SW 1271 (cell line): ENCODE data around the gene GNG12.
A peak's percentile ranks its signal among the peaks of the same experiment; 100 is the strongest.

ENCODE experiments used
- DNase-seq, 2 experiments: peaks; one replicate each; lab custom pipeline; 2025; lab: John Stamatoyannopoulos, UW

Gene GNG12

DNA sequence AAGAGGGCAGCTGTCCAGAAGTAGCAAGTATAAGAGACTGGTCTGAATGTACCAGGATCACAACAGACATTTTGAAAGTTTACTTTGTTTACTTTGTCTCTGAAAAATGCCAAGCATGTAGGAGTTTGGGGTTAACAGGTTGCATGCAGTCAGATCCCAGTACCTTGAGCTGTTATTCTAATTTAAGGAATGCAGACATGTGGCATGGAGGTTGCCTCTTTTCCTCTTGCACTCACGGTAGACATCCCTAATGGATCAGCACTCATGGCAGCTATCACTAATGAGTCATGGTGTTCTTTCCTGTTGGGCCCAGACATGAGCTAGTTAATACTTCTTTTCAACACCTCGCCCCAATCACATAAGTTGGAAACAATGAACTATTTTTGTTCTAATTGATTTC, 81.0 kb downstream of the GNG12 start:
- DNase-seq, result no peak

DNA sequence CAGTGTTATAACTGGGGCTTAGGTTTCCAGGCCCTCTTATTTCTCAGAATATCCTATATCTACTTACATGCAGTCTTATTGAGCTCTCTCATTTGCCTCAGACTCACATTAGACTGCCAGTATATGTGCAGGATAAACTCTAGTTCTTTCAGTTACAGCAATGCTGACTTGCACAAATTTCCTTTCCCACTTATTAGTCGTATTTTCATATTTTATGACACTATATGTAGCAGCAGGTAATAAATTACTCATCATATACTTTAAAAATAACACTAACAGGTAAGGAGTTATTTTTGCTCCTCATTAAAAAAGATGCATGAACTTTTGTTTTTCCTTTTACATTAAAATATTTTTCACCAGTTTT, 82.6 kb downstream of the GNG12 start:
- no peak for DNase-seq

DNA sequence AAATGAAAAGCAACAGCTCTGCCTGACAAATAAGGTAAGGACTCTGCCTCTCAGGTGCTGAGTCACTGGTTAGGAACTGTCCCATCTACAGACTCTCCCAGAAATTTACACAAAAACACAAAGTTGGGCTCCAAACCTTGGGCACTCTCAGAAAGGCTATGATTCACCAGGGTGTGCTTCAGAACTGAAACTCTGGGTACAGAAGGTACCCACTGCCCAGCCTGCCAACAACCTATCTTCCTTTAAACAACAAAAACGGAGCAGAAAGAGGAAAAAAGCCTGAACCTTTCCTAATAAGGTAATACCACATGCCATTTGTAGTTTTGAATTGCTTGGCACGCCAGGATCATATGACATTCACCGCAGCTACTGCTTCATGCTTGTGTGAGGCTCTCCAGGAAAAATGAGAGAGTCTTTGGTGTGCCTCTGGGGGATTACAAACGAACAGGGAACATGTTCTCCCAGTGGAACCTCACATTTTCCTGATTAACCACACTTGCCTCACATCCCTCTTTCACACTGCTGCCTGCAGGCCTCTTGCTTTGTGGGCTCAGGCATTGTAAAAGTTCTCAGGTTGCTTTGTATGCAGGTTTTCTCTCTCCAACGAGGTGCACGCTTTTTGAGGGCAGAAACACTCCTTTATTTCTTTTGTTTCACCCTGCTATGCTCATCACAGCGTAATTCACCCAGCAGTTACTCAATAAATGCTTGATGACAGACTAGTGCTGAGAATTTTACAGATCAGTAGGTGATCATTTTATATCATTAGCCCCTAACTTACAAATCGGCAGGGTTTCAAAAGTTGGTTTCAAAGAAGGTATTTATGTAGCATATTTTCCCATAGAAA, 83.2 kb downstream of the GNG12 start:
- peak in 1 of 2 experiments; percentile 27 for DNase-seq

DNA sequence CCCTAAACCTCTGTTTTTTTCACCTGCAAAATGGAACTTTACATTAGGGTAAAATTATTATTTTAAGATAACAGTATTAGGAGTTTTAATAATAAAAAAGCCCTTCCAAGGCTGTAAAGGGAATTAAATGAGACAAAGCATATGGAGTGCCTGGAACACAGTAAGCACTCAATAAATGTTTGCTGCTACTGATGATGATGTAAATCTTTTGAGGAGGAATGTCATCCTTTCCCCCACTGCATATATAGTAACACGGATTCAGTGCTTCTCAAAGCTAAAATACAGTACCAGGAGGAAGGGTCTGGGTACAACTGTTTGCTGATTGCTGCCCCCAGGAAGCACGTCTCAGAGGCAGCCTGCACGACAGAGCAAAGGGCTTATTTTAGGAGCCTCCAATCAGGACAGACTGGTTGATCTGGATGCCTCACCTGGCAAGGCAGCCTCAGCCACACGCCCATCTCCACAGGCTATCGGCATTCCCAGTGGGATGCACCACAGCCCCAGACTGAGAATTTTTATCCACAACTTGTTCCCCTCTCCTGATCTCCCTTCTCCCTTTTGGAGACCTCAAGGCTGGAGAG, 83.9 kb downstream of the GNG12 start:
- DNase-seq, result no peak

DNA sequence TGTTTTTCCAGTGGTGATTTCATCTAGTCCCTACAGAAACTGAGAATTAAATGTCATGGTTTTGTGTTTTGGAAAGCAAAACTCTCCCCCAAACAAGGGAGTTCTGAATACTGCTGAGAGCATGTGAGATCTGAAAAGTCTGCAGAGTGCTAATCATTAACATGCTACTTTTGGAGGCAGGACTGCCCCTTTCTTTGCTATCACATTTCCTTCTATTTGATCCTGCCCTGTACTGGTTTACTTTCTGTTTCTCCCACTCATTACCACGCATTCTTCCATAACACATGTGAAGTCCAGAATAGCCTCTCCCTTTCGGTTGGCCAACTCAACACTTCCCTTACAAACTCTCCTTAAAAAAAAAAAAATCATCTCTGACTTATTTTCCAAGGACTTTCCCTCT, 84.6 kb downstream of the GNG12 start:
- peak in 1 of 2 experiments; percentile 3 for DNase-seq

DNA sequence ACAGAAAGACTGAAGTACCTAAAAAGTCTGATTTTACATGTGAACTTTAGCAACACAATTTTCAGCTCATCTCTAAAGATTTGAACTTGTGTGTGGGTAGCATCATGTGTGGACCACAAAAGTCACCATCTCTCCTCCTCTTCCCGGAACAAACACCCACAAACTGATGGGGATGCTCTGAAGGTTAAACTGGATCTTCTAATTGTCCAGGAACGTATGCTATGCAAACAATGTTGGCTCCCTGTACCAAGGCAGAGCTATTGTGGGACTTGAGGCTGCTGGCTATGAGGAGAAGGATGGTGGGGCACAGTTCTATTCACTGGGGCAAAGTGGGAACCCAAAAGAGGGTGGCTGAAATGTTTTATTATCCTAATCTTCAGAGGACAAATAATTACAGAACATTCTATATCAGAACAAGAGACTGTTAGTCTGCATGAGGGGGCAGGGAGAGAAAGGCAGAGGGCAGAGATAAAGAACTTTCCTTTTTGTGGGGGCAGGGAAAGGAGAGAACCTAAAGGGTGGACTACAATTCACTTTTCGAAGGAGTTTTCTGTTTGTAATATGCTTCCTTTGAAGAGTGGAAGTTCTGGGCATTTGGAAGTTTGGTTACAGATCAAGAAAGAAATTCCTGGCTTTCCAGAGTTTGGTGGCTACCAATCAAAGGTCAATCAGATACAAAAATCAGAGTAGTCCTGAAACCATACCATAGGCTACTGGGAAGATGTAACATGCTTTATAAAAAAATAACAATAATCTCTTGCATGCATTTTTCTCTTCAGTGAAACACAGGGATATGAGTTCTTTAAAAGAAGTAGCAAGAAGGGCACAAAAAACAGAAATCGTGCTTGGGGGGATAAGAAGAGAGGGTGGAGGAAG, 85.4 kb downstream of the GNG12 start:
- DNase-seq, result no peak

DNA sequence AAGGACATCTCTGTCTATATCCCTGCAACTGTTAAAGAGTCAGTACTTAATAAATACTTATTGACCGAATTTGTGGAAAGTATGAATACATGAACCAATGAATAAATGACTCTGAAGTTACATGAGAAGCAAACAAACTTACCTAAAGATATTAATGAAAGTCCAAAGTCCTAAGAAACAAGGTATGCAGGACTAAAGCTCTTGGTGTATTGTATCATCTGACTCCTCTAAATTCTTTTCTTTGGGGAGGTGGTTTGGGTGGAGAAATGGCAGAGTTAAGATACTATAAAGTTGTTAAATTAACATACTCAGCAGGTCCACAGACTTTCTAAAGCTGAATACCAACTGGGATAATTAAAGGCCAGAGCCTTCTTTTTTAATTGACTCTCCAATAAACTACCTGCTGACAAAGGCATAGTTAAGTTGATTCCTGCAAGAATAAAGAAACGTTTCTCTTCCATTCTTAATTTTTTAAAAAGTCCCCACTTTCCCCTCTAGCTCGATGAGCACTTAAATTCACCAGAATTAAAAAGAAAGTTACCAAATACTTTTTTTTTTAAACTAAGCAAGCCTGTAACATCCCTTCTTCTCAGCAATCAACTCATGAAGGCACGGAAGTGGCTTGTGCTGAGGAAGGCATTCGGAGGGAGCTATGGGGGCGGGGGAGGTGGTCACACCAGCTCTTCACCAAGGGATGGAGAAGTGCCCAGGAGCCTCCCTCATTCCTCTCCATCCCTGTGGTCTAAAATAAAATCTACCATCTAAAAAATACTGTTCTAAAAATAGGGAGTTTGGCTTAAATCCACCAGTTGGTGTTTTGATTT, 87.2 kb downstream of the GNG12 start:
- DNase-seq, result no peak

DNA sequence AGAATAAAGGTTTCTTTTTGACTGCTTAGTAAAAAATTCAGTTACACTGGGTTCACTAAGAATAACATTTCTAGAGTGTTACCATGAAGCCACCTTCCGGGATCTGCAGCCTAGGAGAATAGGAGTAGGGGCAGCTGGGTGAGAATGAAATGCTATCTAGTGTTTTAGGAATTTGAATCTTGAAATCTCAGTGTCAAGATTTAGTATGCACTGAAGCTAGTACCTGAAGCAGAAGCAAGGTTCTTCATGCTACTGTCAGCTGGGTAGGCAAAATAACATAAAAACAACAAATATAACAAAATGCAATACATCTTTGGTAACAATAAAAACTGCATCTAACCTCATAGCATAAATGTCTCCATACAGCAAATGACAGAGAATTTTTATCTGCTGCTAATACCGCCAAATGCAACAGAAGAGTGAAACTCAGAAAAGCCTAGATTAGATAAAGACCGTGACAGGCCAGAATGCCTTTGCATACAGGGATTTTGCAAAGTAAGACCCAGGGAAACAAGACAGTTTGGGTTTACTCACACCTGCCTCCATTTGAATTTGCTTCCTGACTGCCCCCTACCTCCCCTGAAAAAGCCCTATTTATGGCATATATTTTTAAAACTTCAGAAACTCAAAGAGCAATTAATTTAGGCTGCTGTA, 90.1 kb downstream of the GNG12 start:
- DNase-seq, result no peak

DNA sequence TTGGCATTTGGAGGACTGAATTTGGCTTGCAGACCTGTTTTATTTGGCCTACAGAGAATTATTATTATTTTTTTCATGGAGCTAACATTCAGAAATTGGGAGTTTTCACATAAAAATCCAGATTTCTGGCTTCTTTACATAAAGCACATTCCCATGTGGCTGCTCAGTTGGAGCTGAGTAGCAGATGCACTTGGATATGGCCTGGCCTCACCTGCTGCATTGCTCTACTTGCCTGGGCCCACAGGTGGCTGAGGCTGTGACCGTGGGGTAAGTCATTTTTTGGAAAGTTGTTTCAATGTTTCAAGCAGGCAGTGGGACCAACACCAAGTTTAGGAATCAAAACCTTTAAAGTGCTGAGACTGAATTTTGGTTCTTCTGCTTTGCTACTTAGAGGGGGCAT, 91.5 kb downstream of the GNG12 start:
- no peak for DNase-seq

DNA sequence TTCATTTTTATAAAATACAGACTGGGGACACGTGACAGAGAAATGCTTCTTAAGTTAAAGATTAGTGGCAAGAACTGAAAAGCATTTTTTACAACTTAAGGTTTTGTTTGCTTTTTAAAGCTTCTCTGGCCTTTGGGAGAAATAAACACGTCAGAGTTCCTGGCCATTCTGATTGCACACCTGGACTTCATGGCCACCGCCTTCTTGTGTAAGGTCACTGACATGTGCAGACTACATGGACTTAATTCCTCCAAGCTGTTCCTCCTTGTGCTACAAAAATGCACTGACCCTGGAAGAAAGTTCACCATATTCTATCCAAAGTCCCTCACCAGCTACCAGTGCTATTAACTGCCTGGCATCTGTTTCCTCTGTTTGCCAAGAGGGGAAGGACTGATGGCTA, 92.1 kb downstream of the GNG12 start:
- DNase-seq, result no peak

DNA sequence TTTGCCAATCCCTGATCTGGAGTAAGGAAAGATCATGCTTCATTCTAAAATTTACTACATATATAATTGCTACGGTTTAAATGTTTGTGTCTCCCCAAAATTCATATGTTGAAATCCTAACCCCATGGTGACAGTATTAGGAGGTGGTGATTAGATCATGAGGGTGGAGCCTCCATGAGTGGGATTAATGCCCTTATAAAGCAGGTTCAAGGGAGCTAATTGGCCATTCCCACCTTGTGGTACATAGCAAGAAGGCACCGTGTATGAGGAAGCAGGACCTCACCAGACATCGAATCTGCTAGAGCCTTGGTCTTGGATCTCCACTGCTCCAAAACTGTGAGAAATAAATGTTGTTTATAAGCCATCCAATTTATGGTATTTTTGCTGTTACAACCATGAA, 92.7 kb downstream of the GNG12 start:
- DNase-seq, result no peak

DNA sequence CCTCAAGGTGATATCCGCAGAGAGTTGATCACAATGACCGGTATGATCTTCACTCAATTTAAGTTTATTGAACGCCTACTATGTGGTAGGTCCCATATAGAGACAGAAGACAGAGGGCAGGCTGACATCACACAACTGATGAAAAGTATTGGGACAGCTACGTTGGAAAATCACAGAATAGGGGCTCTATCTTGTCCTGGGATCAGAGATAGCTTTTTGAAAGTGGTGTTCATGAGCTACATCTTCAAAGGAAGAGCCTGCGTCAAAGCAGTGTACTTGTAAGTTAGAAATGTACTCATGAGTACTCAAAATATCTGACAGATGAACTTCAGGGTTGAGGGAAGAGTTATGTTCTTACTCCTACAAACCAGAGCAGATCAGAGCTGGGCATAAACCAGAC, 93.9 kb downstream of the GNG12 start:
- no peak for DNase-seq

DNA sequence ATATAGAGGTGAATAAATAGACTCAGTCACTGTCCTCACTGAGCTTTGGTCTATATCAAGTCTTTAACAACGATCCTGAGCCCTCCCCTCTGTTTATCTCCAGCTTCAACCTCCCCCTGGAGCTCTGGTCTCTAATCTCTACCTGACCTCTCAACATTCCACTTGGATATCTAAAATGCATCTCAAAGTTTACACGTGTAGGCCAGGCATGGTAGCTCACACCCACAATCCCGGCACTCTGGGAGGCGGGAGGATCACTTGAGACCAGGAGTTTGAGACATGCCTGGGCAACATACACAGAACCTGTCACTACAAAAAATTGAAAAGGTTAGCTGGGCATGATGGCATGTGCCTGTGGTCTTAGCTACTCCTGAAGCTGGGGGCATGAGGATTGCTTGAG, 94.9 kb downstream of the GNG12 start:
- DNase-seq, result no peak

DNA sequence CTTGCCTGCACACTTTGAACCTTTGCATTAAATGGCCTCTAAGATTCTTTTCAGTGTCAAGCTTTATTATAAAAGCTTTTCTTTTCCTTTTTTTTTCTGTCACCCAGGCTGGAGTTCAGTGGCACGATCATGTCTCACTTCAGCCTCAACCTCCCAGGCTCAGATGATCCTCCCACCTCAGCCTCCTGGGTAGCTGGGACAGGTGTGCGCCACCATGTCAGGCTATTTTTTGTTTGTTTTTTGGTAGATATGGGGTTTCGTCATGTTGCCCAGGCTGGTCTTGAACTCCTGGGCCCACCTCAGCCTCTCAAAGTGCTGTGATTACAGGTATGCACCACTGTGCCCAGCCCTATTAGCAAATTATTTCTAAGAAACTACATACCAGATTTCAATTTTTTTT, 95.4 kb downstream of the GNG12 start:
- DNase-seq, result no peak

DNA sequence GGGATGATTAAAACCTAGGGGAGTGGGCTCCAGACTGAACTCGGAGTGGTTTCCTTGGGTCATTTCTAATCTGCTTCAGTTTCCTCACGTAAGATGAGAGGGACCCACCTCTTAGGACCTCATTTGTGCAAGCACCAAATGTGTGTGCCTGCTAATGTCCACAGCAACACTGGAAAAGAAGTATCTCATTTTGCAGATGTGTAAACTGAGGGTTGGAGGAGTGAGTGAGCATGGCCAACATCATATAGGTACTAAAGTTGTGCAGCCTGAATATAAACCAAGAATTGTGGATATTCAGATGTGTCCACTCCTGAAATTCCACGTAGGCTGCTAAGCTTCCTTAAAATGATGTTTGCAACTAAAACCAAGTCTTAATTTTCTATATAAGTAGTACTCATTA, 96.5 kb downstream of the GNG12 start:
- DNase-seq, result no peak

DNA sequence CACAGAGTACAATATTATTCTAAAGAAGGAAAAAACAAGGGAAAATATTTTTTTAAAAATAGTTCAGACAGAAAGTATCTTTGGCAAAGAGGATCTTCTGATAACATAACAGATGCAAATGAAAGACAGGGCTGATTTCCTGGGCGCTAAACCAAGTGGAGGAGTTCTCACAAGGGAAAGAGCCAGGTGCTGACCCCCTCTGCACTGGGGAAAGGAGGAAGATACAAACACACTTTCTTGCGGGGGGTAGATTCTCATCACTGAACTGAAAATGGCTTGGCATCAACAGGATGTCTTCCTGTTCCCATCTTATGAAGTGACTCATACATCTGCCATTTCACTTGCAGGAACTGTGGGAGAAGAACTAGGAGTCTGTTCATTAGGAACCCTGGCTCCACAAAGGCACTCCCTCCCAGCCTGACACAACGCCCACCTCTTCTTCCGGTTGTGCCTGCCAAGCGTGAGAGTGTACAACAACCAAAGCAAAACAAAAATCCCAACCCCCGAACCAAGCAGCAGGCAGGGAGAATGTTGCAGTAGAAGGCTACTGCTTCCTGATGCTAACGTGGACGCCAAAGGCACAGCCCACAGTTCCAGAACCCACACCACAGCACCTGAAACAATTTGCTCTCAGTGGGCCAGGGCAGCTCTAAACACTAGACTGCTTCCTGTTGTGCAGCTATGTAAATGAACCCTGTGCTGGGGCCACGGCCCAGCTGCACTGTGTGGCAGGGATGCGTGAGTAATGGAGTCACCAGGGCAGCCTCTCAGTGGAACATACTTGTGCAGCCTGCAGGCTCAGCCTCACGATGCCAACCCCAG, 97.2 kb downstream of the GNG12 start:
- DNase-seq, result peak; percentile 43 to 84

DNA sequence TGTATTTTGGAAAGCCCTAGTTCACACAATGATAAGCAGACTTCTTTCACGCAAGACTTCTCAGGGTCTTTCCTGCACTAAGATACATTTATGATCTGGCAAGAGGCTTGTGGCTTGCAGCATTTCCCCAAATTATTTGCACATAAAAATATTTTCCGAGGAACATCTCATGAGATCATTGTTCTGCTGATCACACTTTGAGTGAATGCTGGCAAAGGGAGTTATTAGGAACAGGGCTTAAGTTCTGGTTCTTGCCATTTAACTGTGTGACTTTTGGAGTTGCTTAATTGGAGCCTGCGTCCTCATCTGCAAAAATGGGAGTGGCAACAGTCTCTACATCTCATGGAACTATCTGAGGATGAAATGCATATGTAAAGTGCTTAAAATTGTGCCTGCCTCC, 98.1 kb downstream of the GNG12 start:
- DNase-seq, result no peak

DNA sequence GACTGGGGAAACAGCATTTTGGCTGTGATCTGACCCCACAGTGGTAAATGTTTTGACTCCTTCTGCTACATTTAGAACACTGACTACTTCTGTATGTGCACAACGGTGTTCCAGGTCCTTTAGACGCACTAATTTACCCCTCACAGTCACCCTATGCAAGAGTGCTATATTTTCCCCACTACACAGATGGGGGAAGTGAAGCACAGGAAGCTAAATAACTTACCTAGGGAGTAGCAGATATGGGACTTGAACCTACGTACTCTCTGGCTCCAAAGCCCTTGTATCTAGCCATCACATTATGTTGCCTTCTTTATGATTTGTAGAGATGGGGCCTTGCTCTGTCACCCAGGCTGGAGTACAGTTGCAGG, 99.0 kb downstream of the GNG12 start:
- no peak for DNase-seq

DNA sequence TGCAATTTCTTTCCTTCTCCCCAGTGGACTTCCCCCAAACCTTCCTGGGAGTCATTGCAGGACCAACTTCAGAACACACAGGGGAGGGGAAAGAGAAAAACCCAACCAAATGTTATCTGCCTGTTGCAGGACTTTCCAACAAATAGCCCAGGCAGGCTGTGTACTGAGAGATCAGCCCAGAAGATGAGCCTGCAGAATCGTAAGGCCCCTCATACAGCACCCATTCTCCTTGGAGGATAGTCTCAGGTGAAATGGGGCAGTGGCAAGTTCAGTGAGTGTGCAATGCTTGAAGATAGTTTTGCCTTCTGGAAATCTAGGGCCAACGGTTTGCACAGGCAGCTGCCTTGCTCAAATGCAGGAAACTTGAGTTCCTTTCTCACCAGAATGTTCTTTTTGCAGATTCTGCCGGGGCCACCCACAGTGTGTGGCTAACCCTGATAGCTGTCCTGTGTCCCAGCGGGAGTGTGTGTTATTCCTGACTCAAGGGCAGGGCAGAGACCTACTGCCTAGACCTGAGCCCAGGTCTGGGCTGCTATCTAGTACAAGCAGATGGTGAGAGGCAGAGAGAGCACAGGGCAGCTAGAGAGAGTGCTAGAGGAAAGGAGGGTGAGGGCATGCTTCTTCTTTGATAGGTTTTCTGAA, 99.5 kb downstream of the GNG12 start:
- DNase-seq, result no peak

DNA sequence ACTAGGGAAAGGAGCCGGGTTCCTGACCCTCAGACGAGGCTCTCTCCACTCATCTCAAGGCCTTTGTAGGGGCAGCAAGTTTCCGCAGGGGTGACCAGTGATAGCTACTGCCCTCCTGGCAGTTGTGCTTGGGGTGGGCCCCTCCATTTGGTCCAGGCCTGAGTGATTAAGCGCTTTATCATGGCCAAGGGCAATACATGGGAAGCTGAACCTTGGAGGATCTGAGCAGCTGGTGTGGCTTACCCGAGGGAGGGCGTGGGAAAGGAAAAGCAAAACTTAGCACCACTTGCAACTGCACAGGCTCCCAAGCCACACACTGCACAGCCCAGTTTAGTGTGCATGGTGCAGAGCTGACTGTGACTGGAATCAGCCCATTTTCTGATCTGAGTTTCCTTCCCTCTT, 100.5 kb downstream of the GNG12 start:
- DNase-seq, result no peak
